Measurements from ENCODE around the gene PTGER1. TPM values are rescaled to one million over a fixed set of nuclear protein-coding genes. Genes with fewer than 3 reads are reported as not detected.
A peak's percentile ranks its signal among the peaks of the same experiment; 100 is the strongest.
"Not testable (repeated sequence)": the region's sequence is repeated elsewhere in the genome, so short reads cannot be mapped to it uniquely, and the experiment has no call there.

The PTGER1 gene
- total and polyA plus RNA-seq, 10 of the 15 experiments (the other 5 are each of a cell fraction or from before 2014, with no cell fraction given): not detected

DNA sequence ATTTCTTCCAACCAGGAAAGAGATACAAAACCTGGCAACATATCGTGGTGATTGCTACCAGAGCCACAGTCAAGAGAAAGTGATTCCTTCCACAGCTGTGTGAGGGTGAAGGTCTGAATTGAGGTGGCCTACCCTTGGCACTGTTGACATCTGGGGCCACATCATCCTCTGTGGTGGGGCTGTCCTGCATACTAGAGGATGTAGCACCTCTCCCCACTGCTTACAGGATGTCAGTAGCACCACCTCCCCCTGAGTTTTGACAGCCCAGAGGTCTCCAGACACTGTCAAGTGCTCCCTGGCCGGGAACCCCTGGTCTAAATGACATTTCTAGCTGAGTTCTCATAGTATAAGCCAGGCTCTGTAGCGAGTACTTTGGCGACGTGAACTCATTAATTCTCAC, 15.5 kb downstream of the PTGER1 start:
- H3K36me3 ChIP-seq (ENCODE audit: control insufficient read depth in 2 of 2, insufficient read depth in 2 of 2, low read length in 1 of 2): peaks cover 4 to 8% of the 10 kb centered on the region in 2 experiments; a peak in 3 of 4 replicates
- POLR2A ChIA-PET: interaction anchor here (0.5 kb wide), 1 partner anchor 328 kb away, joined by 6 read pairs; no protein-coding TSS in a partner anchor
- WGBS (ENCODE audit: insufficient coverage, insufficient replicate concordance, low lambda C conversion rate, missing lambda C conversion rate): 85% methylated on average over 5 of the region's 5 CpGs

DNA sequence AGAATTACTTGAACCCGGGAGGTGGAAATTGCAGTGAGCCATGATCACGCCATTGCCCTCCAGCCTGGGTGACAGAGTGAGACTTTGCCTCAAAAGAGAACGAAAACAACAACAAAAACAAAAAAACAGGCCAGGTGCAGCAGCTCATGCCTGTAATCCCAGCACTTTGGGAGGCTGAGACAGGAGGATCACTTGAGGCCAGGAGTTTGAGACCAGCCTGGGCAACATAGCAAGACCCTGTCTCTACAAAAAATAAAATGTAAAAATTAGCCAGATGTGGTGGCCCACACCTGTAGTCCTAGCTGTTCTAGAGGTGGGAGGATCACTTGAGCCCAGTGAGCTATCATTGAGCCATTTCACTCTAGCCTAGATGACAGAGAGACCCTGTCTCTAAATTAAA, 22.9 kb downstream of the PTGER1 start:
- intact Hi-C loops (cut with micrococcal nuclease; ENCODE audit: unreplicated experiment); BruUV-seq (replicated peaks); H3K4me3 ChIP-seq; H3K4me1 ChIP-seq (ENCODE audit: control insufficient read depth, insufficient read depth, low read length); FAIRE-seq; H2AFZ ChIP-seq (ENCODE audit: control insufficient read depth, low read depth, low read length); SMC1A ChIA-PET (ENCODE audit: uncharacterized antibody, unreplicated experiment); in situ Hi-C loops (cut with MboI); DNase-seq (ENCODE audit: low read depth, low spot score); H3K79me2 ChIP-seq (ENCODE audit: control insufficient read depth, insufficient read depth, low read length); ATAC-seq; H3K9ac ChIP-seq (ENCODE audit: control insufficient read depth, insufficient read depth, low read length); RAD21 ChIA-PET (ENCODE audit: unreplicated experiment); H3K27me3 ChIP-seq (replicated peaks in 1 of 2; ENCODE audit: control insufficient read depth in 2 of 2, insufficient read depth in 2 of 2, low read length in 1 of 2); H3K27ac ChIP-seq (ENCODE audit: control insufficient read depth, insufficient read depth); H3K9me3 ChIP-seq (replicated peaks; ENCODE audit: control insufficient read depth, insufficient read depth, low read length); H4K20me1 ChIP-seq (ENCODE audit: control insufficient read depth, insufficient read depth); H3K4me2 ChIP-seq (ENCODE audit: control insufficient read depth, insufficient read depth); POLR2A ChIA-PET; CTCF ChIA-PET: not testable (repeated sequence)
- 97% methylated on average over 3 of the region's 3 CpGs for WGBS (ENCODE audit: insufficient coverage, insufficient replicate concordance, low lambda C conversion rate, missing lambda C conversion rate)
- peaks cover 17 to 19% of the 10 kb centered on the region in 2 experiments for H3K36me3 ChIP-seq (ENCODE audit: control insufficient read depth in 2 of 2, insufficient read depth in 2 of 2, low read length in 1 of 2)

More for the DNA sequence above, 15.5 kb downstream of the PTGER1 start:
- ATAC-seq: no peak
- CTCF ChIA-PET: interaction anchor here (1.2 kb wide), 1 partner anchor 259 kb away, joined by 4 read pairs; no protein-coding TSS in a partner anchor
- no peaks in the 10 kb centered on the region for H3K4me1 ChIP-seq (ENCODE audit: control insufficient read depth, insufficient read depth, low read length)
- no peaks in the 10 kb centered on the region for H4K20me1 ChIP-seq (ENCODE audit: control insufficient read depth, insufficient read depth)
- H3K9ac ChIP-seq (ENCODE audit: control insufficient read depth, insufficient read depth, low read length): no peak overlapping the region
- BruUV-seq (replicated peaks): TSS peak; percentile 42
- in situ Hi-C loops (cut with MboI): no loop called here
- SMC1A ChIA-PET (ENCODE audit: uncharacterized antibody, unreplicated experiment): interaction anchor here (0.6 kb wide), 1 partner anchor 19 kb away, joined by 3 read pairs; no protein-coding TSS in a partner anchor
- no peaks in the 10 kb centered on the region for H3K9me3 ChIP-seq (replicated peaks; ENCODE audit: control insufficient read depth, insufficient read depth, low read length)
- H3K27me3 ChIP-seq (replicated peaks in 1 of 2; ENCODE audit: control insufficient read depth in 2 of 2, insufficient read depth in 2 of 2, low read length in 1 of 2): no peaks in the 10 kb centered on the region
- H3K4me2 ChIP-seq (ENCODE audit: control insufficient read depth, insufficient read depth): no peak overlapping the region
- no peaks in the 10 kb centered on the region for H3K79me2 ChIP-seq (ENCODE audit: control insufficient read depth, insufficient read depth, low read length)
- no peak for DNase-seq (ENCODE audit: low read depth, low spot score)
- TF ChIP-seq, protein P1, sequence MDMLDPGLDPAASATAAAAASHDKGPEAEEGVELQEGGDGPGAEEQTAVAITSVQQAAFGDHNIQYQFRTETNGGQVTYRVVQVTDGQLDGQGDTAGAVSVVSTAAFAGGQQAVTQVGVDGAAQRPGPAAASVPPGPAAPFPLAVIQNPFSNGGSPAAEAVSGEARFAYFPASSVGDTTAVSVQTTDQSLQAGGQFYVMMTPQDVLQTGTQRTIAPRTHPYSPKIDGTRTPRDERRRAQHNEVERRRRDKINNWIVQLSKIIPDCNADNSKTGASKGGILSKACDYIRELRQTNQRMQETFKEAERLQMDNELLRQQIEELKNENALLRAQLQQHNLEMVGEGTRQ (IDR thresholded peaks at IDR 0.05; ENCODE audit: borderline replicate concordance, low read depth, low read length): no peak
- TF ChIP-seq, protein P2, sequence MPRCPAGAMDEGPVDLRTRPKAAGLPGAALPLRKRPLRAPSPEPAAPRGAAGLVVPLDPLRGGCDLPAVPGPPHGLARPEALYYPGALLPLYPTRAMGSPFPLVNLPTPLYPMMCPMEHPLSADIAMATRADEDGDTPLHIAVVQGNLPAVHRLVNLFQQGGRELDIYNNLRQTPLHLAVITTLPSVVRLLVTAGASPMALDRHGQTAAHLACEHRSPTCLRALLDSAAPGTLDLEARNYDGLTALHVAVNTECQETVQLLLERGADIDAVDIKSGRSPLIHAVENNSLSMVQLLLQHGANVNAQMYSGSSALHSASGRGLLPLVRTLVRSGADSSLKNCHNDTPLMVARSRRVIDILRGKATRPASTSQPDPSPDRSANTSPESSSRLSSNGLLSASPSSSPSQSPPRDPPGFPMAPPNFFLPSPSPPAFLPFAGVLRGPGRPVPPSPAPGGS (IDR thresholded peaks at IDR 0.05; ENCODE audit: borderline replicate concordance, insufficient read depth, low read depth, low read length, poor library complexity, severe bottlenecking): peak; percentile 25
- RAD21 ChIA-PET (ENCODE audit: unreplicated experiment): no interaction called here
- no peak overlapping the region for H2AFZ ChIP-seq (ENCODE audit: control insufficient read depth, low read depth, low read length)
- FAIRE-seq: no peak
- no peak overlapping the region for H3K4me3 ChIP-seq
- H3K27ac ChIP-seq (ENCODE audit: control insufficient read depth, insufficient read depth): no peak overlapping the region
- intact Hi-C loops (cut with micrococcal nuclease; ENCODE audit: unreplicated experiment): no loop called here

Data from GM12878 (cell line).